Colonic mucosa (tissue), 4 donors: ENCODE measurements around the gene OTULINL. TPM values are rescaled to one million over a fixed set of nuclear protein-coding genes. Genes with fewer than 3 reads are reported as not detected.
A peak's percentile ranks its signal among the peaks of the same experiment; 100 is the strongest.

Experiments used
- DNase-seq: peaks from one replicate; pipeline ENCODE4 v3.0.0-alpha.2; 2020
- H3K27ac ChIP-seq: fragments of 200-600 bp; one replicate; pipeline ENCODE4 v1.8.0; 2021
- H3K27me3 ChIP-seq: fragments of 200-600 bp; one replicate; pipeline ENCODE4 v1.8.0; 2021
- H3K36me3 ChIP-seq: fragments of 200-600 bp; one replicate; pipeline ENCODE4 v1.8.0; 2021
- H3K4me1 ChIP-seq: fragments of 200-600 bp; one replicate; pipeline ENCODE4 v1.8.0; 2021; ENCODE audit warnings: mild to moderate bottlenecking
- H3K4me3 ChIP-seq: fragments of 200-600 bp; one replicate; pipeline ENCODE4 v1.8.0; 2021
- H3K9ac ChIP-seq, 2 donors: one replicate each; pipeline ENCODE4 v1.7.0; 2013; ENCODE audit warnings: control low read depth in 2 of 2, low read depth in 2 of 2, low read length in 2 of 2
- H3K9me3 ChIP-seq: fragments of 200-600 bp; one replicate; pipeline ENCODE4 v1.8.0; 2021
- intact Hi-C: fragments of 100-400 bp; cut with DNase I; formaldehyde crosslinking; loops from one replicate; pipeline ENCODE4 v1.14.1; 2022
- total RNA-seq, 2 donors: library from RNA; stranded (reverse); fragmentation: NEBNext Ultra II Directional in 1 of 2; extraction: Animal tissue kit (Norgen Biotek cat#: 25700) in 1 of 2; gene quantifications; one replicate each; pipeline ENCODE4 v1.2.1, GENCODE V29; 2021
- TF ChIP-seq, protein P1 (sequence below): fragments of 200-600 bp; IDR thresholded peaks from one replicate; pipeline ENCODE4 v1.8.0; 2022; ENCODE audit warnings: antibody characterized with exemption, mild to moderate bottlenecking
- donor health status: healthy.
- donor health status: DM: no; HTN: no; CAD: no.
- donor health status: DM: no; HTN: no; CAD: no.

The OTULINL gene
- total RNA-seq, 2 donors from 2014 or later: 58.5 to 60.1 TPM

DNA sequence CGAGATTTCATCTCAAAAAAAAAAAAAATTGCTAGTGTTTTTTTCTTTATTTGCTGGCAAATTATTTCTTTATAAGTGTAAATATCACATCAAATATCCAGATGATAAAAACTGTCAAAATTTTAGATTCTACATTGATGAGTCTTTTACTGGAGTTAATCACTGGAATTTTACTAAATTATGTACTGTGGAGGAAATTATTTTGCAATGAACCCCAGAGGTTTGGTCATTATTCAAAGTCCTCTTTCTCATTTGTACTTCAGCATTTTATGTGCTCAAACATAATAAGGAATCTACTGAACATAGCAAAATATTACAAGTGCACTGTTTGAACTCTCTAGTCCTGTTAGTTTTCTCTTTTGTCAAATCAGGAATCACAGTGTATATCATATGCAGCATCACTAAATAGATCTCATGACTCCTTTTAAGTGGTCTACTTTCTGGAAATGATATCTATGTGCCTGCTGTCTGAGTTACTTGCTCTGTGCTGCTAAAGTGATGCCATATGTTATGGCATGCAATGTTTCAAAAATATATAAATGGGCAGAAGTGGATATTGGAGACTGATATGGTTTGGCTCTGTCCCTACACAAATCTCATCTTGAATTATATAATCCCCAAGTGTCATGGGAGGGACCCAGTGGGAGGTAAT lies 18.0 kb downstream of the OTULINL start:
- no peaks in the 10 kb centered on the region for H3K36me3 ChIP-seq
- no peak overlapping the region for H3K27ac ChIP-seq
- H3K27me3 ChIP-seq: no peaks in the 10 kb centered on the region
- no peak overlapping the region for H3K4me3 ChIP-seq
- intact Hi-C loops: no loop called here
- TF ChIP-seq, protein P1, sequence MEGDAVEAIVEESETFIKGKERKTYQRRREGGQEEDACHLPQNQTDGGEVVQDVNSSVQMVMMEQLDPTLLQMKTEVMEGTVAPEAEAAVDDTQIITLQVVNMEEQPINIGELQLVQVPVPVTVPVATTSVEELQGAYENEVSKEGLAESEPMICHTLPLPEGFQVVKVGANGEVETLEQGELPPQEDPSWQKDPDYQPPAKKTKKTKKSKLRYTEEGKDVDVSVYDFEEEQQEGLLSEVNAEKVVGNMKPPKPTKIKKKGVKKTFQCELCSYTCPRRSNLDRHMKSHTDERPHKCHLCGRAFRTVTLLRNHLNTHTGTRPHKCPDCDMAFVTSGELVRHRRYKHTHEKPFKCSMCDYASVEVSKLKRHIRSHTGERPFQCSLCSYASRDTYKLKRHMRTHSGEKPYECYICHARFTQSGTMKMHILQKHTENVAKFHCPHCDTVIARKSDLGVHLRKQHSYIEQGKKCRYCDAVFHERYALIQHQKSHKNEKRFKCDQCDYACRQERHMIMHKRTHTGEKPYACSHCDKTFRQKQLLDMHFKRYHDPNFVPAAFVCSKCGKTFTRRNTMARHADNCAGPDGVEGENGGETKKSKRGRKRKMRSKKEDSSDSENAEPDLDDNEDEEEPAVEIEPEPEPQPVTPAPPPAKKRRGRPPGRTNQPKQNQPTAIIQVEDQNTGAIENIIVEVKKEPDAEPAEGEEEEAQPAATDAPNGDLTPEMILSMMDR: no peak
- no peak overlapping the region for H3K9ac ChIP-seq
- no peaks in the 10 kb centered on the region for H3K4me1 ChIP-seq
- no peak for DNase-seq
- H3K9me3 ChIP-seq: no peaks in the 10 kb centered on the region

DNA sequence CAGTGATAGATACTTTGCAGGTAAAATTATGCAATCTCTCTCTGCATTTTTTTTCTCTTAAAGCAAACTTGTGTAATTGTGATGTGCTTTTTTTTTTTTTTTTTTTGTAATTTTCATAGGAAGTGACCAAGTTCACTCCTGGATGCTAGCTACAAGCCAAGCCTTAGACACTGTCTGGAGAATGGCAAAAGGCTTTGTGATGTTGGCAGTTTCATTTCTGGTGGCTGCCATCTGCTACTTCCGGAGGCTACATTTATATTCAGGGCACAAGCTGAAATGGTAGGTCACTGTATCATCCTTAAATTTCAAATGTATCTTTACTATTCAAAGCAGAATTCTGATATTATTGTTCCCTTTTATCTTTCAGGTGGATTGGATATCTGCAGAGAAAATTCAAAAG lies 19.3 kb downstream of the OTULINL start:
- no peak overlapping the region for H3K9ac ChIP-seq
- H3K4me1 ChIP-seq: no peaks in the 10 kb centered on the region
- no peak overlapping the region for H3K4me3 ChIP-seq
- H3K27me3 ChIP-seq: no peaks in the 10 kb centered on the region
- H3K9me3 ChIP-seq: no peaks in the 10 kb centered on the region
- no peaks in the 10 kb centered on the region for H3K36me3 ChIP-seq
- H3K27ac ChIP-seq: no peak overlapping the region
- DNase-seq: no peak
- TF ChIP-seq, protein P1: no peak
- intact Hi-C loops: no loop called here

DNA sequence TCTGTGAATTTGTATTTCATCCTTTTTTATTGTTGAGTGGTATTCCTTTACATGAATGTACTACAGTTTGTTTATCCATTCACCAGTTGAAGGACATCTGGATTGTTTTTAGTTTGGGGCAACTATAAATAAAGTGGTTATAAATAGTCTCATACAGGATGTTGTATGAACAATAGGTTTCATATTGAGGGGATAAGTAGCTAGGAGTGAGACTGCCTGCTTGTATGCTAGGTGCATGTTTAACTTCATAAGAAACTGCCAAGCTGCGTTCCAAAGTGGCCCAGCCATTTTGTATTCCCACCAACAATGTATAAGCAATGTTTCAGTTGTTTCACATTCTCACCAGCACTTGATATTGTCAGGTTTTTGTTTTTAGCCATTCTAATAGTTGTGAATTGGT lies 21.5 kb downstream of the OTULINL start:
- no peaks in the 10 kb centered on the region for H3K9me3 ChIP-seq

DNA sequence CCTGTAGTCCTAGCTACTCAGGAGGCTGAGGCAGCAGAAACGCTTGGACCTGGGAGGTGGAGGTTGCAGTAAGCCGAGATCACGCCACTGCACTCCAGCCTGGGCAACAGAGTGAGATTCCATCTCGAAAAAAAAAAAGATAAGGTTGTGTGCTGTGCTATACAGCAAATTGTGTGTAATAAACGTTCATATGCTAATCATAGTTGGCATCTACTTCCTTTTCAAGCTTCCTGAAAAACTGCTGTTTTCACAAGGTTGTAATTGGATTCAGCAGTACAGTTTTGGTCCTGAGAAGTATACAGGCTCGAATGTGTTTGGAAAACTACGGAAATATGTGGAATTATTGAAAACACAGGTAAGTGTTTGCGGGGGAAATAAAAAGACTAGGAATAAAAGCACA lies 25.5 kb downstream of the OTULINL start:
- no peak overlapping the region for H3K4me3 ChIP-seq
- intact Hi-C loops: no loop called here
- TF ChIP-seq, protein P1: no peak
- no peak for DNase-seq
- H3K27me3 ChIP-seq: no peaks in the 10 kb centered on the region
- no peaks in the 10 kb centered on the region for H3K36me3 ChIP-seq
- H3K9me3 ChIP-seq: no peaks in the 10 kb centered on the region
- H3K9ac ChIP-seq: no peak overlapping the region
- H3K27ac ChIP-seq: peak overlapping the region; percentile 34
- H3K4me1 ChIP-seq: no peaks in the 10 kb centered on the region

More for the DNA sequence above, 21.5 kb downstream of the OTULINL start:
- intact Hi-C loops: no loop called here
- TF ChIP-seq, protein P1: no peak
- no peak for DNase-seq
- Histone ChIP-seq H3K9ac (no peak overlapping the region), H3K36me3 (no peaks in the 10 kb centered on the region), H3K4me1 (no peaks in the 10 kb centered on the region), H3K27me3 (no peaks in the 10 kb centered on the region), H3K4me3 (no peak overlapping the region), H3K27ac (no peak overlapping the region)

DNA sequence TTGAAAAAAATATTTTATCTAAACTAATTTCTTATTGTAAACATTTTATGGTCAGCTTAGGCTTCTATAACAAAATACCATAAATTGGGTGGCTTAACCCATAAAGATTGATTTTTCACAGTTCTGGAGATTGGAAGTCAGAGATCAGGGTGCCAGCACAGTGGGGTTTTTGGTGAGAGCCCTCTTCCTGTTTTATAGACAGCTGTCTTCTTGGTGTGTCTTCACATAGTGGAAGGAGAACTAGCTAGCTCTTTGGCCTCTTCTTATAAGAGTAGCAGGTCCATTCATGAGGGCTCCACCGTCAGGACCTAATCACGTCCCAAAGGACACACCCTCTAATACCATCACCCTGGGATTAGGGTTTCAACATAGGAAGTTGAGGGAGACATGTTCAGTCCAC lies 26.6 kb downstream of the OTULINL start:
- no peak overlapping the region for H3K4me3 ChIP-seq
- no peak overlapping the region for H3K9ac ChIP-seq
- no peaks in the 10 kb centered on the region for H3K27me3 ChIP-seq
- TF ChIP-seq, protein P1: no peak
- no peaks in the 10 kb centered on the region for H3K9me3 ChIP-seq
- no peak overlapping the region for H3K27ac ChIP-seq
- intact Hi-C loops: no loop called here
- no peak for DNase-seq
- H3K36me3 ChIP-seq: no peaks in the 10 kb centered on the region
- no peaks in the 10 kb centered on the region for H3K4me1 ChIP-seq
